Stimulated activated naive CD4-positive, alpha-beta T cell treated with Interleukin-2 at 50 U/mL for 16 hours (primary cell): ENCODE data around the gene RBM12.
"Not testable (repeated sequence)": the region's sequence is repeated elsewhere in the genome, so short reads cannot be mapped to it uniquely, and the experiment has no call there.

Experiments used
- DNase-seq: peaks from one replicate; lab custom pipeline; 2025; lab: John Stamatoyannopoulos, UW

RBM12 gene

GRCh38 chr20:35698298-35699126 is 33.8 kb upstream of the RBM12 start:
- DNase-seq, result no peak

- DNase-seq, result no peak
These were observed 33.1 kb upstream of the RBM12 start for GRCh38 chr20:35697696-35698297.

- no peak for DNase-seq
These were observed 31.3 kb upstream of the RBM12 start for GRCh38 chr20:35695978-35696377.

- DNase-seq, result no peak
These were observed 30.6 kb upstream of the RBM12 start for GRCh38 chr20:35695245-35695749.

GRCh38 chr20:35690265-35690664 is 25.6 kb upstream of the RBM12 start:
- no peak for DNase-seq

- DNase-seq, result not testable (repeated sequence)
These were observed 22.2 kb upstream of the RBM12 start for GRCh38 chr20:35686872-35687271.

GRCh38 chr20:35685368-35685767 is 20.7 kb upstream of the RBM12 start:
- DNase-seq, result not testable (repeated sequence)

GRCh38 chr20:35681960-35682359 is 17.3 kb upstream of the RBM12 start:
- no peak for DNase-seq

GRCh38 chr20:35680452-35681183 is 15.9 kb upstream of the RBM12 start:
- DNase-seq, result no peak

GRCh38 chr20:35674921-35675320 is 10.2 kb upstream of the RBM12 start:
- no peak for DNase-seq

- no peak for DNase-seq
These were observed 9.2 kb upstream of the RBM12 start for GRCh38 chr20:35673884-35674283.

- DNase-seq, result no peak
These were observed 5.0 kb upstream of the RBM12 start for GRCh38 chr20:35669681-35670080.

GRCh38 chr20:35669221-35669620 is 4.5 kb upstream of the RBM12 start:
- no peak for DNase-seq

GRCh38 chr20:35665949-35666288 is 1.2 kb upstream of the RBM12 start:
- DNase-seq, result no peak

GRCh38 chr20:35663516-35664465 is 909 bp downstream of the RBM12 start:
- peak; percentile 55 for DNase-seq

- DNase-seq, result no peak
These were observed 2.1 kb downstream of the RBM12 start for GRCh38 chr20:35662551-35662950.

GRCh38 chr20:35661908-35662307 is 2.8 kb downstream of the RBM12 start:
- no peak for DNase-seq

- no peak for DNase-seq
These were observed 3.6 kb downstream of the RBM12 start for GRCh38 chr20:35661053-35661452.

- DNase-seq, result peak; percentile 10
These were observed 4.4 kb downstream of the RBM12 start for GRCh38 chr20:35660122-35660937.

- DNase-seq, result no peak
These were observed 7.4 kb downstream of the RBM12 start for GRCh38 chr20:35657271-35657670.

GRCh38 chr20:35654415-35654814 is 10.3 kb downstream of the RBM12 start:
- no peak for DNase-seq
